Fibroblast of the conjunctiva (primary cell): Measurements from ENCODE around the gene FGF14.
"Not testable (repeated sequence)": the region's sequence is repeated elsewhere in the genome, so short reads cannot be mapped to it uniquely, and the experiment has no call there.

Source experiments
- DNase-seq: peaks from one replicate; pipeline ENCODE4 v3.0.0-alpha.2; 2010; ENCODE audit warnings: low read depth

FGF14 gene

GRCh38 chr13:102136735-102137296 is 265.0 kb downstream of the FGF14 start:
- no peak for DNase-seq

GRCh38 chr13:102132777-102133295 is 269.0 kb downstream of the FGF14 start:
- DNase-seq, result no peak

GRCh38 chr13:102131246-102131645 is 270.6 kb downstream of the FGF14 start:
- DNase-seq, result no peak

- DNase-seq, result peak; percentile 35
These were observed 273.5 kb downstream of the FGF14 start for GRCh38 chr13:102128216-102128810.

- no peak for DNase-seq
These were observed 274.7 kb downstream of the FGF14 start for GRCh38 chr13:102127153-102127552.

- DNase-seq, result no peak
These were observed 279.7 kb downstream of the FGF14 start for GRCh38 chr13:102122147-102122546.

GRCh38 chr13:102117175-102117831 is 284.5 kb downstream of the FGF14 start:
- DNase-seq, result no peak

- DNase-seq, result no peak
These were observed 298.4 kb downstream of the FGF14 start for GRCh38 chr13:102103469-102103868.

GRCh38 chr13:102100234-102100633 is 301.6 kb downstream of the FGF14 start:
- DNase-seq, result no peak

- DNase-seq, result no peak
These were observed 304.1 kb downstream of the FGF14 start for GRCh38 chr13:102097708-102098107.

GRCh38 chr13:102093288-102093687 is 308.6 kb downstream of the FGF14 start:
- DNase-seq, result not testable (repeated sequence)

GRCh38 chr13:102091231-102091630 is 310.6 kb downstream of the FGF14 start:
- DNase-seq, result no peak

- no peak for DNase-seq
These were observed 311.3 kb downstream of the FGF14 start for GRCh38 chr13:102090532-102090931.

GRCh38 chr13:102089722-102090121 is 312.1 kb downstream of the FGF14 start:
- DNase-seq, result no peak

- no peak for DNase-seq
These were observed 312.7 kb downstream of the FGF14 start for GRCh38 chr13:102089177-102089576.

- DNase-seq, result no peak
These were observed 328.6 kb downstream of the FGF14 start for GRCh38 chr13:102073251-102073650.

- no peak for DNase-seq
These were observed 330.1 kb downstream of the FGF14 start for GRCh38 chr13:102071711-102072110.

GRCh38 chr13:102068323-102068722 is 333.5 kb downstream of the FGF14 start:
- not testable (repeated sequence) for DNase-seq

- no peak for DNase-seq
These were observed 346.6 kb downstream of the FGF14 start for GRCh38 chr13:102055090-102055779.

GRCh38 chr13:102049853-102050252 is 352.0 kb downstream of the FGF14 start:
- no peak for DNase-seq

- DNase-seq, result no peak
These were observed 356.1 kb downstream of the FGF14 start for GRCh38 chr13:102045731-102046130.

GRCh38 chr13:102042746-102043145 is 359.1 kb downstream of the FGF14 start:
- no peak for DNase-seq

- no peak for DNase-seq
These were observed 360.3 kb downstream of the FGF14 start for GRCh38 chr13:102041544-102041943.
